Mesenchymal stem cell (in vitro differentiated cells and primary cell): ENCODE results near the gene KCNK13.

Source experiments
- DNase-seq: peaks from one replicate; pipeline ENCODE4 v3.0.0-alpha.2; 2013
- H2AFZ ChIP-seq: one replicate; pipeline ENCODE4 v1.6.1; 2013; ENCODE audit warnings: low read depth, mild to moderate bottlenecking, control low read depth, inconsistent platforms, low read length, moderate library complexity
- H2AK5ac ChIP-seq: 2 replicates; pipeline ENCODE4 v1.6.1; 2013; ENCODE audit warnings: low read length, moderate library complexity, mild to moderate bottlenecking, inconsistent platforms; ENCODE audit not compliant: severe bottlenecking
- H2BK120ac ChIP-seq: one replicate; pipeline ENCODE4 v1.6.1; 2013; ENCODE audit warnings: low read depth, mild to moderate bottlenecking, inconsistent platforms, low read length, moderate library complexity
- H2BK12ac ChIP-seq, 2 experiments: one replicate each; pipeline ENCODE4 v1.6.1; 2013; ENCODE audit warnings: inconsistent platforms in 2 of 2, low read length in 2 of 2, mild to moderate bottlenecking in 2 of 2, moderate library complexity in 2 of 2, control low read depth in 1 of 2
- H2BK15ac ChIP-seq: one replicate; pipeline ENCODE4 v1.6.1; 2013; ENCODE audit warnings: mild to moderate bottlenecking, low read depth, inconsistent platforms; ENCODE audit not compliant: poor library complexity, severe bottlenecking
- H2BK5ac ChIP-seq: 2 replicates; pipeline ENCODE4 v1.6.1; 2013; ENCODE audit warnings: low read depth, mild to moderate bottlenecking, low read length, control low read depth, inconsistent platforms; ENCODE audit not compliant: poor library complexity, severe bottlenecking
- H3K14ac ChIP-seq, 2 experiments: one replicate each; pipeline ENCODE4 v1.6.1; 2013; ENCODE audit warnings: inconsistent platforms in 2 of 2, low read length in 2 of 2, control low read depth in 1 of 2, mild to moderate bottlenecking in 1 of 2, moderate library complexity in 1 of 2
- H3K18ac ChIP-seq, 2 experiments: one replicate each; pipeline ENCODE4 v1.6.1; 2013; ENCODE audit warnings: inconsistent platforms in 2 of 2, low read length in 2 of 2, control low read depth in 1 of 2, low read depth in 1 of 2, mild to moderate bottlenecking in 1 of 2
- H3K23ac ChIP-seq, 2 experiments: one replicate each; pipeline ENCODE4 v1.6.1; 2013; ENCODE audit warnings: inconsistent platforms in 2 of 2, low read length in 2 of 2, mild to moderate bottlenecking in 2 of 2, moderate library complexity in 2 of 2, control low read depth in 1 of 2
- H3K27ac ChIP-seq: 2 replicates; pipeline ENCODE4 v1.5.1; 2013; ENCODE audit warnings: mild to moderate bottlenecking, moderate library complexity, low read length, control low read depth, inconsistent platforms; ENCODE audit not compliant: poor library complexity, severe bottlenecking
- H3K27me3 ChIP-seq, 2 experiments: 2 replicates each; pipeline versions ENCODE4 v1.6.1 to v1.7.0; 2013; ENCODE audit warnings: low read length in 2 of 2, mild to moderate bottlenecking in 2 of 2, moderate library complexity in 2 of 2, control low read depth in 1 of 2, inconsistent platforms in 1 of 2; ENCODE audit not compliant: control insufficient read depth in 1 of 2, insufficient read depth in 1 of 2
- H3K36me3 ChIP-seq, 2 experiments: 2 replicates each; pipeline versions ENCODE4 v1.6.1 to v1.7.0; 2013; ENCODE audit warnings: low read length in 2 of 2, control low read depth in 1 of 2, inconsistent platforms in 1 of 2, low read depth in 1 of 2, mild to moderate bottlenecking in 1 of 2; ENCODE audit not compliant: insufficient read depth in 2 of 2, control insufficient read depth in 1 of 2
- H3K4ac ChIP-seq, 2 experiments: one replicate each; pipeline ENCODE4 v1.6.1; 2013; ENCODE audit warnings: inconsistent platforms in 2 of 2, low read length in 2 of 2, mild to moderate bottlenecking in 2 of 2, moderate library complexity in 2 of 2, control low read depth in 1 of 2, low read depth in 1 of 2
- H3K4me1 ChIP-seq: 2 replicates; pipeline ENCODE4 v1.6.1; 2013; ENCODE audit warnings: low read depth, low read length, control low read depth; ENCODE audit not compliant: control insufficient read depth, insufficient read depth
- H3K4me2 ChIP-seq: 2 replicates; pipeline ENCODE4 v1.6.1; 2013; ENCODE audit warnings: low read length, mild to moderate bottlenecking, inconsistent platforms; ENCODE audit not compliant: poor library complexity, severe bottlenecking
- H3K4me3 ChIP-seq, 2 experiments: 2 replicates each; pipeline versions ENCODE4 v1.5.1 to v1.7.0; 2013; ENCODE audit warnings: low read length in 2 of 2, mild to moderate bottlenecking in 2 of 2, control low read depth in 1 of 2, low read depth in 1 of 2; ENCODE audit not compliant: insufficient read depth in 1 of 2
- H3K79me1 ChIP-seq: replicated peaks from 2 replicates; pipeline ENCODE4 v1.6.1; 2013; ENCODE audit warnings: mild to moderate bottlenecking, control low read depth, low read length, inconsistent platforms; ENCODE audit not compliant: poor library complexity, severe bottlenecking
- H3K9ac ChIP-seq: 2 replicates; pipeline ENCODE4 v1.7.0; 2013; ENCODE audit warnings: mild to moderate bottlenecking, low read length, moderate library complexity
- H3K9me3 ChIP-seq: 2 replicates; pipeline ENCODE4 v1.7.0; 2013; ENCODE audit warnings: mild to moderate bottlenecking, low read length; ENCODE audit not compliant: control insufficient read depth
- H4K8ac ChIP-seq: one replicate; pipeline ENCODE4 v1.6.1; 2013; ENCODE audit warnings: inconsistent platforms, mild to moderate bottlenecking, low read length, moderate library complexity
- H4K91ac ChIP-seq: one replicate; pipeline ENCODE4 v1.6.1; 2013; ENCODE audit warnings: mild to moderate bottlenecking, low read length, inconsistent platforms
- WGBS: methylation state at CpG from one replicate; pipeline ENCODE4 v1.1.7; 2013; ENCODE audit warnings: mixed read lengths; 5-methylcytosine and 5-hydroxymethylcytosine counted together

Gene KCNK13

DNA sequence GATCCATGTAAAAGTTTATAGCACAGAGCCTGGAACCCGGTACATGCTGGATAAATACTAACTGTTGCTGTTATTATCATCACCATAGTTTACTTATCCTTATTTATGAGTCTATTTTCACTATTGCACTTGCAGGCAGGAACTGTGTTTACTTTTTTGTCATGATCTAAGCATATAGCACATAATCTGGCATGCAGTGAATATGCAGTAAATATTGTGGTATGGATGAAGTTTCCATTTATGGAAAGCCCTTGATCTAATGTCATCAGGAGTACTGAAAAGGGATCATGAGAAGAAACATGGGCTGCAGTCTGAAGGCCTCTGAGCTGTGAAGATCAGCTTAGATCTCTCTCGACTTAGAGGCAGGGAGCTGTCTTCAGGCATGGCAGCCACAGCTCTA lies 91.6 kb downstream of the KCNK13 start:
- Histone ChIP-seq H3K4me2 (no peak overlapping the region), H3K4me1 (no peaks in the 10 kb centered on the region), H2BK120ac (no peak overlapping the region), H3K23ac (no peak overlapping the region), H2BK15ac (no peak overlapping the region), H4K91ac (no peak overlapping the region), H3K79me1 (no peaks in the 10 kb centered on the region), H3K4ac (no peak overlapping the region), H3K18ac (no peak overlapping the region), H3K27ac (no peak overlapping the region), H2AFZ (no peak overlapping the region), H3K9me3 (peaks cover 5% of the 10 kb centered on the region), H3K14ac (no peak overlapping the region), H3K9ac (no peak overlapping the region), H4K8ac (no peak overlapping the region), H3K27me3 (peaks cover 0 to 3% of the 10 kb centered on the region in 2 experiments), H3K36me3 (no peaks in the 10 kb centered on the region), H2BK5ac (no peak overlapping the region), H3K4me3 (no peak overlapping the region), H2AK5ac (no peak overlapping the region), H2BK12ac (no peak overlapping the region)
- WGBS = 84% methylated on average over 2 of the region's 2 CpGs
- no peak for DNase-seq

- Histone ChIP-seq H3K36me3 (no peaks in the 10 kb centered on the region), H3K9me3 (peaks cover 5% of the 10 kb centered on the region), H3K18ac (no peak overlapping the region), H3K14ac (no peak overlapping the region), H2AK5ac (no peak overlapping the region), H3K27me3 (peaks cover 0 to 3% of the 10 kb centered on the region in 2 experiments), H2BK15ac (no peak overlapping the region), H3K4me2 (no peak overlapping the region), H2BK5ac (no peak overlapping the region), H3K9ac (no peak overlapping the region), H3K4me1 (no peaks in the 10 kb centered on the region), H2AFZ (no peak overlapping the region), H3K4me3 (no peak overlapping the region), H2BK12ac (no peak overlapping the region), H4K91ac (no peak overlapping the region), H3K27ac (no peak overlapping the region), H3K23ac (no peak overlapping the region), H3K4ac (no peak overlapping the region), H4K8ac (no peak overlapping the region), H3K79me1 (no peaks in the 10 kb centered on the region), H2BK120ac (no peak overlapping the region)
- no peak for DNase-seq
These were observed 92.3 kb downstream of the KCNK13 start for GRCh38 chr14:90154110-90154509.

DNA sequence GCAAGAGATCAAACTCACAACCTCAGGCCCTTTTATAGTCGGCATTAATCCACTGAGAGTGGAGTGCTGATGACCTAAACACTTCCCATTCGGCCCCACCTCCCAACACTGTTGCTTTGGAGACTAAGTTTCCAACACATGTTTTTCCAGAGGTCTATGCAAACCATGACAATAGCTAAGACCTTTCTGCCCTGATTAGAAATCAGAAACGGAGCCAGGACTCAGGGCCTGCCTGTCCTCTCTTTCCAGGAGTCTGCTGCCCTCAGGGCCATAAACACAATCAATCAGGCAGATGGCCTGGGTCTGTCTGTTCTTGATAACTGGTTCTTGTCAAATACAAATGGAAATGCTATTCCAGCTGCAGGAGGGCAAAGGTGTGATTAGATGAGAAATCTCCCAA lies 97.4 kb downstream of the KCNK13 start:
- Histone ChIP-seq H2BK120ac (no peak overlapping the region), H2AK5ac (no peak overlapping the region), H3K27ac (no peak overlapping the region), H3K4me3 (no peak overlapping the region), H4K91ac (no peak overlapping the region), H2BK15ac (no peak overlapping the region), H3K9me3 (peaks cover 3% of the 10 kb centered on the region), H2BK5ac (no peak overlapping the region), H3K9ac (no peak overlapping the region), H3K4me1 (no peaks in the 10 kb centered on the region), H3K36me3 (no peaks in the 10 kb centered on the region), H3K4me2 (no peak overlapping the region), H4K8ac (no peak overlapping the region), H3K79me1 (no peaks in the 10 kb centered on the region), H3K18ac (no peak overlapping the region), H3K27me3 (peaks cover 0 to 3% of the 10 kb centered on the region in 2 experiments), H2AFZ (no peak overlapping the region), H3K14ac (no peak overlapping the region), H3K23ac (no peak overlapping the region), H2BK12ac (no peak overlapping the region), H3K4ac (no peak overlapping the region)
- WGBS = 20% methylated on average over 3 of the region's 3 CpGs
- DNase-seq = no peak

GRCh38 chr14:90159688-90160087 lies 97.9 kb downstream of the KCNK13 start:
- WGBS = 25% methylated on average over 1 of the region's 4 CpGs
- no peak overlapping the region for H2BK12ac ChIP-seq

More at GRCh38 chr14:90159688-90160087, 97.9 kb downstream of the KCNK13 start:
- Histone ChIP-seq H2AFZ (no peak overlapping the region), H3K9me3 (no peaks in the 10 kb centered on the region), H3K36me3 (no peaks in the 10 kb centered on the region), H4K8ac (no peak overlapping the region), H3K27me3 (peaks cover 0 to 3% of the 10 kb centered on the region in 2 experiments), H3K4me3 (no peak overlapping the region), H3K14ac (no peak overlapping the region), H2AK5ac (no peak overlapping the region), H3K79me1 (no peaks in the 10 kb centered on the region), H3K4me2 (no peak overlapping the region), H3K18ac (no peak overlapping the region), H2BK15ac (no peak overlapping the region), H2BK120ac (no peak overlapping the region), H2BK5ac (no peak overlapping the region), H3K27ac (no peak overlapping the region), H3K23ac (no peak overlapping the region), H3K4me1 (no peaks in the 10 kb centered on the region), H3K4ac (no peak overlapping the region), H3K9ac (no peak overlapping the region), H4K91ac (no peak overlapping the region)
- no peak for DNase-seq
